ENCODE results near the gene PDE9A.
"Not testable (repeated sequence)": the region's sequence is repeated elsewhere in the genome, so short reads cannot be mapped to it uniquely, and the experiment has no call there.

PDE9A gene

DNA sequence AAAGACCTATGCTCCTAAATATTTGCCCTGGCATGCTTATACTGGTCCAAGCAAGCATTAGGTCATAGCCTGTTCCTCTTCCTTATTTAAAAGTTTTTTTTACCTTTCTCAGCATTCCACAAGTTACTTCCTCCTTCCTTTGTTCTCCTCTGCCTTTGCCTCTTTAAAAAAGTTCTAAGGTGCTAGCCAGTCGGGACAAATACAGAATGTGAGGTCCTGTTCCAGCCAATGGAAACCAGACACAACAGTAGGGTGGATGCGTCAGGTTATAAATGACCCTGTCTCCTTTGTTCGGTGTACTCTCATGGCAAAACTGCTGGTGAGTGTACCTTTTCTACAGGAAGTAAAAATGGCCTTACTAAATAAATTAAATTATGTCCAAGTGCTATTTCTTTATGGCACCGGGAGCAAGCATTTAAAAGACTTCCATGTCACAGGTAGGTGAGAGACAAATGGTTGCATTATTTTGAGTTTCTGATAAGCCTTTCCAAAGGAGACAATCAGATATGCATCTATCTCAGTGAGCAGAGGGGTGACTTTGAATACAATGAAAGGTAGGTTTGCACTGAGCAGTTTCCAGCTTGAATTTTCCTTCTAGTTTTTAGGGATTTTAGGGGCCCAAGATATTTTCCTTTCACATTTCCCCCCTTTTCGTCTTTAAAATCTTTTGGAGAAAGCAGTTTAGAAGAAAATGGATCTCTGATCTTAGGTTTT, 159.3 kb downstream of the PDE9A start:
- in situ Hi-C loops (cut with MboI; ENCODE audit: low pct_unique_long_range_greater_than_20kb, low sequenced_read_pairs): not testable (repeated sequence)

DNA sequence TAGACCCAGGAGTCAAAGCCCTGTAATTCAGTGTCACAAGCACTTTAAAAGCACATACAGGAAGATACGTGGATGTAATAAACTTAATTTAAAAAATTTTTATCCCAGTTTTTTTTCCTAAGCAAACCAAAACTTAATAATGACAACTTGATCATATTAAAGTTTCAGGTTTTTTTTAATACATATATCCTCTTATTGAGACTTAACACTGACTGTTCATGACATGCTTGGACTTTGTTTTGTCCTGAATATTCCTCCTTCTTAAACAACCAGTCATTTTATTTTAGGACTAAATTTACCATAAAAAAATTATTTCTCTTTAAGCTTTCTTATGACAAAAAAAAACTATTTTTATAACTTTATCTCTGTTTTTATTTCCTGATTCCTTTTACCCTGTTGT, 161.8 kb downstream of the PDE9A start:
- in situ Hi-C loops (cut with MboI; ENCODE audit: low pct_unique_long_range_greater_than_20kb, low sequenced_read_pairs): no loop called here
- DNase-seq: no peak

More for the DNA sequence above, 159.3 kb downstream of the PDE9A start:
- DNase-seq: peak; percentile 27

DNA sequence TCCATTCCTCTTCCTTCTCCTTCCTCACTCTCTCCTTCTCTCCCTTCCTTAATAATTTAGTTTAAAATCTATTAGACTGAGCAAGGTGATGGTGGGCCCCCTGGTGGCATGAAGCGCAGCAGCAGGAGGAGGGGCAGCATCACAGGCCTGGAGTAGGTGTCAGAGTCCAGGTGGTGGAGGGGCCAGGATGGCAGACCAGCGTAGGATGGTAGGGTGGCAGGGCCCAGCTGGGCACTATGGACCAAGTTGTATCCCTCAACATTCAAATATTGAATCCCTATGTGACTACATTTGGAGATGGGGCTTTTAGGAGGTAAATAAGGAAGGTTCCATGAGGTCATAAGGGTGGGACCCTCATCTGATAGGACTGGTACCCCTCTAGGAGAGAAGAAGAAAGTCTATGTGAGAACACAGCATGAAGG, 164.9 kb downstream of the PDE9A start:
- in situ Hi-C loops (cut with MboI; ENCODE audit: low pct_unique_long_range_greater_than_20kb, low sequenced_read_pairs): no loop called here
- peak; percentile 50 for DNase-seq

GRCh38 chr21:42819861-42820615, 166.6 kb downstream of the PDE9A start:
- no peak for DNase-seq
- in situ Hi-C loops (cut with MboI; ENCODE audit: low pct_unique_long_range_greater_than_20kb, low sequenced_read_pairs): no loop called here

GRCh38 chr21:42820616-42821465, 167.4 kb downstream of the PDE9A start:
- in situ Hi-C loops (cut with MboI; ENCODE audit: low pct_unique_long_range_greater_than_20kb, low sequenced_read_pairs): no loop called here
- no peak for DNase-seq

Data from KBM-7 (cell line).